Measurements from ENCODE around the gene ZDHHC21.

The ZDHHC21 gene

DNA sequence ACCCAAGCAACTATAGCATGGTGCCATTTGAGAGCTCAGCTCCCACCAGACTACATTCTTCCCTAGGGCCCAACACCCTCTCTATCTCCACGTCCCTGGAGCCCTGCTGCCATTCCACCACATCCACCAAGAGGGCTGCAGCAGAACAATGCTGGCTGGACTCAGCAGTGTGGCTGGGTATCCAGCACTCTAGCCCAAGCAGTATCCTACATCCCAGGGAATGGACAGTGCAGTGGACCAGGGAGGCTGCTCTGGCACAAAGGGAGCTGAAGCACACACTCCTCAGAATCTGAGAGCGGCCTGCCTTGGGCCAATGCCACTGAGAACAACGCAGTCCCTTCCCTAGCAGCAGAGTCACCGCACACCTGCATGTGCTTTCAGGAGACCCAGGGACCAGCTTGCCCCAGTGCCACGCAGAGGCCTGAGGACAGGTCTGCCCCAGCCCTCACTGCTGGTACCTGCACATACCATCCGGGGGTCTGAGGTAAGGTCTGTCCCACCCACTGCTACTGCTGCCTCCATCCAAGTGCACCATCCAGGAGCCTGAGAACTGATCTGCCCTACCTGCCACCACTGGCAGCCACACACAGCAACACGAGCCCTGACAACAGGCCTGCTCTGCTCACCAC, 95.9 kb downstream of the ZDHHC21 start:
- no peak for DNase-seq

- no peak for DNase-seq
Measured at GRCh38 chr9:14593406-14593805, 99.8 kb downstream of the ZDHHC21 start.

DNA sequence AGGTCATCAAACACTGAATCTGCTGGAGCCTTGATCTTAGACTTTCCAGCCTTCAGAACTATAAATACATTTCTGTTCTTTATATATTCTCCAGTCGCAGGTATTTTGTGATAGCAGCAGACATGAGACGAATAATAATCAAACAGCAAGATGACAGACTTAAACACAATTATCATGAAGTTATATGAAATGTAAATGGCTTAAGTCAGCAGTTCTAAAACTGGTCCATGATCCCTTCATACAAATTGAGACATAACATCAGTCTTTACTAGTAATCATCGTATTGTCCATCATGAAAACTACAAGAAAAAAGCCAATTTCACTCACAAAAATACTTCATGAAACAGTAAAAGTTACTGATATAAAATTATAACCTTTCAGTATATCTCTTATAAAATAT, 101.8 kb downstream of the ZDHHC21 start:
- DNase-seq = no peak

DNA sequence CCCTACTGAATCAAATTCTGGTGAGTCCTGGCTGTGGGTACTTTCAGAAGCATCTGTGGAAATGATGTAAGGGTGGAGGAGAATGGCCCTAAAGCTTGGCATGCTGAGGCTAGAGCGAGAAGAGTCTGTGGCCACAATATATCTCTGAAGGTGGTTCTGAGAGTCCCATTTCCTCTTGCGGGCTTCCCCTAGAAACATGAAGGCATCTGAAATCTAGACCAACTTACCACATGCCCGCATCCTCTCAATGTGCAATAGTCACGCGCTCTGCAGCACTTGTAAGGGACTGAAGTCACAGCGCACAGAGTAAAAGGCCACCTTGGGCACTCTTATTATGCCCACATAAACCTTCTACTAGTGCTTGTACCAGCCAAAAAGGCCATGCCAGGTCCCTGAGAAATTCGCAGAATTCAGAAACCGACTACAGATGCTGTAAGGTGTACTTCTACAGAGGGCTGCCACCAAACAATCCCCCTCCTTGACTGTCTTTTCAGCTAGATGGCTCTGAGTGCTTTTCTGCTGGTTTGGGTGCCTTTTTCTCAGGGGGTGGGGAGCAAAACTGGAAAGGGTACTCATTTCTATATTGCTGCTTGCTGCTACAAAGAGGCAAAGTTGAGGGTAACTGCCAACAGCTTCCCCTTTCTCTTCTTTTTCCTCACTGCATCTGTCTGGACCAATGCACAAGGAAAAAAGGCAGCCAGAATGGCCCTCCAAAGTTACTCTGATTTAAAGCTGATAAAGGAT, 107.3 kb downstream of the ZDHHC21 start:
- peak; percentile 2 for DNase-seq

- no peak for DNase-seq
Measured at GRCh38 chr9:14584571-14584970, 108.7 kb downstream of the ZDHHC21 start.

- DNase-seq = no peak
Measured at GRCh38 chr9:14578030-14578429, 115.2 kb downstream of the ZDHHC21 start.

DNA sequence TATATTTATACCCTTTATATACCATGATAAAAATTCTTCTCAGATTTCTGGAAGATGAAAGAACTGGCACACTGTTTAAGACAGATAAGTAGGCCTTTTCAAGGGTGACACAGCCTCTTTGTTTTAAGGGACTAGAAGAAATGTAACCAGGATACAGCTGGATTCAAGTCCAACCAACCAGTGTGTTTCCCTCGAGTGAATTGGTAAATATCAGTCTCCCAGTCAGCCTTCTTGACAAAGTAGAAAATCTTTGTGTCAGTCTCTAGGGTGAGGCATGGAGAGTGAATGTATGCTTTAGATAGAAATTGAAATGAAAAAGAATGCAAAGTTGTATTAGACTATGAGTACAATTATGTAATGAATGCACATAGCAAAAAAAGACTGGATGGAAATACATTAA, 119.1 kb downstream of the ZDHHC21 start:
- DNase-seq = no peak

DNA sequence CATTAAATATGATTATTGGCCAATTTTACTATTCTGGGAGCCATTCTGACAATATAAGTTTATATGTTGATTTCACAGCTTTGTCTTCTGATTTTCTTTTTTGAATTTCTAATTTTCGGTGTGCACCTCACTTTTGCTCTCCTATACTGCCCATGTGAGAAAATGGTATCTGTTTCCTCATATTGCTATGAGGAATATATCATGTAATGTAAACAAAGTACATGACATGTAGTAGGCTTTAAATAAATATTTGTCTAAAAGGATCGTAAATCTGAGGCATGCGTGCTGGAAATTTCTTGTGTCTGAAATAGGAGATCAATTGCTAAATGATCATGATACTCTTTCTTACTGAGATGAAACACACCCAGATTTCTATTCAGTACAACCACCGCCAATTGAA, 119.9 kb downstream of the ZDHHC21 start:
- no peak for DNase-seq

GRCh38 chr9:14565352-14566016, 127.7 kb downstream of the ZDHHC21 start:
- no peak for DNase-seq

DNA sequence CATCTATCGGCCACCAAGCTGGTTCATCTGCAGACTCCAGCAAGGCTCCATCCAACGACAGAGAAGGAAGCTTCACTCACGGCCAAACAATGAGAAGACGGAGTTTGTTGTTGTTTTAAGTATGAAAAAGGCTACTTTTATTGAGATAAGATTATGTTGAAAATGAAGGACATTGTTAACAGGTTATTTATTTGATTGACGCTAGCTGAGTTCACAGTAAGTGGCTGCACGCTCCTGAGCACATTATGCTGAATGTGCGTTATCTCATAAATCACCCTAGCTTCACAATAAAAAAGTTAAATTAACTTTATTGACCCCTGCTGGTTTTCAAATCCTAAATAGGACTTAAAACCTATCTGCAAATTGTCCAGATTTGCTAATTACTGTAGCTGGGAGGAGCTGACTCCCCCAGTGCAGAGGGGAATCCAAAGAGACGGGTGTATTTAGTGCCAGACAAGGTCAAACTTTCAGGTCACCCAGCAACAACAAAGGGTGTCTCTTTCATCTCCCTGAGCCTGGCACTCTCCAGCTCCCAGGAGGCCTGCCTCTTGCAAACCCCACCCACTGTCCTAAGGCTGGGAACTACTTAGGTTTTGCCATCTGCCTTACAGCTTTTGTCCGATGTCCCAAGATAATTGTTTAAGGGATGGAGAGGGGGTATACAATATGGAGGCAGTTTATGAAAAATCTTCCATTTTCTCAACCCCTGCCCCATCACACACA, 129.2 kb downstream of the ZDHHC21 start:
- DNase-seq = no peak

GRCh38 chr9:14561929-14562405, 131.3 kb downstream of the ZDHHC21 start:
- DNase-seq = no peak

Data from CD4-positive, alpha-beta T cell treated with Interleukin-12 subunit alpha and Interleukin-12 subunit beta, for 1 hour (primary cell).